Transverse colon (tissue), 4 donors: Measurements from ENCODE around the gene SRSF9. TPM values are rescaled to one million over a fixed set of nuclear protein-coding genes. Genes with fewer than 3 reads are reported as not detected.
"Not testable (repeated sequence)": the region's sequence is repeated elsewhere in the genome, so short reads cannot be mapped to it uniquely, and the experiment has no call there.

Experiments
- DNase-seq: peaks from one replicate; pipeline ENCODE4 v3.0.0-alpha.2; 2019
- H3K27ac ChIP-seq, 4 donors: fragments of 200-600 bp; sonication (generic); 2 replicates each; pipeline ENCODE4 v1.5.1; 2016 to 2018; ENCODE audit warnings: inconsistent platforms in 4 of 4
- H3K27me3 ChIP-seq: fragments of 200-600 bp; sonication (generic); 2 replicates; pipeline ENCODE4 v1.5.1; 2017; ENCODE audit warnings: inconsistent platforms
- H3K36me3 ChIP-seq, 4 donors: fragments of 200-600 bp; sonication (generic); 2 replicates each; pipeline ENCODE4 v1.5.1; 2017 to 2019; ENCODE audit warnings: inconsistent platforms in 4 of 4
- H3K4me1 ChIP-seq, 4 donors: fragments of 200-600 bp; sonication (generic); 2 replicates each; pipeline ENCODE4 v1.5.1; 2017 to 2020; ENCODE audit warnings: inconsistent platforms in 4 of 4
- H3K4me3 ChIP-seq, 4 donors: fragments of 200-600 bp; sonication (generic); 1 replicate in 1 of 4; 2 replicates in 3 of 4; pipeline versions ENCODE4 v1.5.1 to v1.6.1; 2017 to 2019; ENCODE audit warnings: inconsistent platforms in 4 of 4
- H3K9me3 ChIP-seq, 2 donors: fragments of 200-600 bp; sonication (generic); 2 replicates each; pipeline ENCODE4 v1.5.1; 2017 to 2019; ENCODE audit warnings: inconsistent platforms in 2 of 2
- CTCF ChIP-seq, 5 experiments: fragments of 200-600 bp in 3 of 5; fragments of 450-650 bp in 2 of 5; sonication (generic) in 3 of 5; IDR thresholded peaks; 1 replicate in 2 of 5; 2 replicates in 3 of 5; pipeline ENCODE4 v1.5.1; 2016 to 2017; ENCODE audit warnings: antibody characterized with exemption in 5 of 5, inconsistent platforms in 3 of 5, mild to moderate bottlenecking in 2 of 5, moderate library complexity in 1 of 5
- EP300 ChIP-seq: sonication (generic); formaldehyde crosslinking; IDR thresholded peaks from one replicate; pipeline ENCODE4 v1.6.1; 2017; ENCODE audit warnings: antibody characterized with exemption, low read depth
- POLR2A ChIP-seq: fragments of 450-650 bp; IDR thresholded peaks from one replicate; pipeline ENCODE4 v1.6.1; 2016; ENCODE audit warnings: antibody characterized with exemption, mild to moderate bottlenecking, moderate library complexity
- POLR2AphosphoS5 ChIP-seq, 3 donors: sonication (generic); formaldehyde crosslinking; IDR thresholded peaks; one replicate each; pipeline ENCODE4 v1.6.1; 2016; ENCODE audit warnings: antibody characterized with exemption in 3 of 3
- WGBS, 2 donors: methylation state at CpG; one replicate each; pipeline ENCODE4 v1.1.5; 2018; ENCODE audit warnings: low coverage in 1 of 2; 5-methylcytosine and 5-hydroxymethylcytosine counted together
- in situ Hi-C, 4 donors: fragments of 200-750 bp; cut with MboI; loops; one replicate each; pipeline versions ENCODE4 v1.15.0 to v1.15.1; 2017; ENCODE audit warnings: low sequenced_read_pairs in 3 of 4, low pct_ligation_motif_present in 1 of 4, low pct_unique_long_range_greater_than_20kb in 1 of 4
- intact Hi-C: fragments of 100-400 bp; cut with DNase I; formaldehyde crosslinking; loops from one replicate; pipeline ENCODE4 v1.15.1; 2023; ENCODE audit warnings: low total_unique reads
- total RNA-seq, 4 donors: library from RNA; depleted of rRNA; stranded (reverse); fragments of >200 nt; gene quantifications; one replicate each; pipeline ENCODE4 v1.1.0, GENCODE V29; 2016

SRSF9 gene
- total RNA-seq, 4 donors from 2014 or later, result 33.7 to 93.8 (median 64.5) TPM

- H3K27ac ChIP-seq, result no peak overlapping the region
- H3K4me1 ChIP-seq, result peaks cover 0 to 9% (median 8%) of the 10 kb centered on the region in 4 donors
- H3K36me3 ChIP-seq, result no peaks in the 10 kb centered on the region
- H3K27me3 ChIP-seq, result no peaks in the 10 kb centered on the region
- no peaks in the 10 kb centered on the region for H3K9me3 ChIP-seq
- in situ Hi-C loops, result no loop called here
- TF ChIP-seq EP300 (no peak), CTCF (IDR thresholded peaks at IDR 0.05) (no peak), POLR2A (no peak), POLR2AphosphoS5 (IDR thresholded peaks at IDR 0.05) (no peak)
- intact Hi-C loops, result no loop called here
- H3K4me3 ChIP-seq, result no peak overlapping the region
- 100% methylated on average over 1 to 2 of the region's 2 CpGs for WGBS, 2 donors
- no peak for DNase-seq
Observed at GRCh38 chr12:120490833-120491512, 21.4 kb upstream of the SRSF9 start.

- no peak for DNase-seq
- Histone ChIP-seq H3K9me3 (no peaks in the 10 kb centered on the region), H3K27me3 (no peaks in the 10 kb centered on the region), H3K36me3 (no peaks in the 10 kb centered on the region), H3K4me1 (peaks cover 0 to 9% (median 7%) of the 10 kb centered on the region in 4 donors), H3K27ac (no peak overlapping the region), H3K4me3 (no peak overlapping the region)
- 85 to 93% methylated on average over 4 to 5 of the region's 5 CpGs for WGBS, 2 donors
- in situ Hi-C loops (no loop called here), intact Hi-C loops (no loop called here)
- TF ChIP-seq CTCF (IDR thresholded peaks at IDR 0.05) (no peak), EP300 (no peak), POLR2AphosphoS5 (IDR thresholded peaks at IDR 0.05) (no peak), POLR2A (no peak)
Observed at GRCh38 chr12:120490325-120490724, 20.8 kb upstream of the SRSF9 start.

GRCh38 chr12:120489018-120489417, 19.5 kb upstream of the SRSF9 start:
- Histone ChIP-seq H3K4me3 (no peak overlapping the region), H3K27me3 (no peaks in the 10 kb centered on the region), H3K27ac (no peak overlapping the region), H3K36me3 (no peaks in the 10 kb centered on the region), H3K9me3 (no peaks in the 10 kb centered on the region), H3K4me1 (no peaks in the 10 kb centered on the region)
- 63 to 67% methylated on average over 2 to 4 of the region's 4 CpGs for WGBS, 2 donors
- in situ Hi-C loops (no loop called here), intact Hi-C loops (no loop called here)
- DNase-seq, result peak; percentile 26
- TF ChIP-seq POLR2A (no peak), CTCF (IDR thresholded peaks at IDR 0.05) (no peak), EP300 (no peak), POLR2AphosphoS5 (IDR thresholded peaks at IDR 0.05) (no peak)

- no peak overlapping the region for H3K27ac ChIP-seq
- no peaks in the 10 kb centered on the region for H3K9me3 ChIP-seq
- in situ Hi-C loops, result no loop called here
- WGBS, 2 donors, result 78 to 94% methylated on average over 2 to 5 of the region's 5 CpGs
- no peak overlapping the region for H3K4me3 ChIP-seq
- intact Hi-C loops, result no loop called here
- no peaks in the 10 kb centered on the region for H3K36me3 ChIP-seq
- H3K4me1 ChIP-seq, result no peaks in the 10 kb centered on the region
- DNase-seq, result no peak
- no peaks in the 10 kb centered on the region for H3K27me3 ChIP-seq
- no peak for TF ChIP-seq EP300
- TF ChIP-seq POLR2AphosphoS5 (IDR thresholded peaks at IDR 0.05), result no peak
- no peak for TF ChIP-seq POLR2A
- TF ChIP-seq CTCF (IDR thresholded peaks at IDR 0.05), result no peak
Observed at GRCh38 chr12:120488057-120488640, 18.6 kb upstream of the SRSF9 start.

GRCh38 chr12:120487552-120487951, 18.0 kb upstream of the SRSF9 start:
- H3K27ac ChIP-seq, H3K27me3 ChIP-seq, intact Hi-C loops, H3K36me3 ChIP-seq, H3K4me1 ChIP-seq, H3K4me3 ChIP-seq, DNase-seq, H3K9me3 ChIP-seq, in situ Hi-C loops: not testable (repeated sequence)
- 94% methylated on average over 7 of the region's 7 CpGs; no CpG with 5 or more reads in 1 of the 2 donors for WGBS, 2 donors
